Esophagus muscularis mucosa (tissue), 4 donors: Measurements from ENCODE around the gene AOAH. TPM values are rescaled to one million over a fixed set of nuclear protein-coding genes. Genes with fewer than 3 reads are reported as not detected.

Source experiments
- DNase-seq: peaks from one replicate; pipeline ENCODE4 v3.0.0-alpha.2; 2017; ENCODE audit errors: extremely low spot score
- H3K27ac ChIP-seq, 4 donors: fragments of 200-600 bp; sonication (generic); replicated peaks in 1 of 4; 1 replicate in 3 of 4; 2 replicates in 1 of 4; pipeline ENCODE4 v1.5.1; 2016 to 2019; ENCODE audit warnings: mild to moderate bottlenecking in 1 of 4
- H3K27me3 ChIP-seq, 4 donors: fragments of 200-600 bp; sonication (generic); one replicate each; pipeline versions ENCODE4 v1.5.1 to v1.6.0; 2016 to 2019
- H3K36me3 ChIP-seq, 4 donors: fragments of 200-600 bp; sonication (generic); one replicate each; pipeline ENCODE4 v1.5.1; 2016 to 2019
- H3K4me1 ChIP-seq, 4 donors: fragments of 200-600 bp; sonication (generic); one replicate each; pipeline ENCODE4 v1.5.1; 2016 to 2019
- H3K4me3 ChIP-seq, 4 donors: fragments of 200-600 bp; sonication (generic); 1 replicate in 2 of 4; 2 replicates in 2 of 4; pipeline ENCODE4 v1.5.1; 2016 to 2019; ENCODE audit warnings: mild to moderate bottlenecking in 4 of 4, moderate library complexity in 1 of 4
- H3K9me3 ChIP-seq, 4 donors: fragments of 200-600 bp; sonication (generic); 1 replicate in 3 of 4; 2 replicates in 1 of 4; pipeline ENCODE4 v1.5.1; 2016 to 2019
- EP300 ChIP-seq: sonication (generic); formaldehyde crosslinking; IDR thresholded peaks from one replicate; pipeline ENCODE4 v1.6.1; 2017; ENCODE audit warnings: antibody characterized with exemption
- POLR2A ChIP-seq: fragments of 450-650 bp; IDR thresholded peaks from one replicate; pipeline ENCODE4 v1.6.1; 2017; ENCODE audit warnings: antibody characterized with exemption, moderate library complexity, mild to moderate bottlenecking, low read depth
- POLR2AphosphoS5 ChIP-seq, 2 donors: sonication (generic); formaldehyde crosslinking; IDR thresholded peaks; one replicate each; pipeline ENCODE4 v1.6.1; 2017; ENCODE audit warnings: antibody characterized with exemption in 2 of 2
- WGBS: methylation state at CpG from one replicate; pipeline ENCODE4 v1.1.5; 2018; 5-methylcytosine and 5-hydroxymethylcytosine counted together
- intact Hi-C: fragments of 100-400 bp; cut with DNase I; formaldehyde crosslinking; loops from one replicate; pipeline ENCODE4 v1.15.1; 2023
- total RNA-seq, 4 donors: library from RNA; depleted of rRNA; stranded (reverse); fragments of >200 nt; gene quantifications; one replicate each; pipeline versions ENCODE4 v1.1.0 to v1.2.1, GENCODE V29; 2016
- TF ChIP-seq, protein P1 (sequence below), 3 experiments: fragments of 200-600 bp in 2 of 3; fragments of 450-650 bp in 1 of 3; sonication (generic) in 2 of 3; IDR thresholded peaks; one replicate each; pipeline ENCODE4 v1.5.1; 2017 to 2019; ENCODE audit warnings: antibody characterized with exemption in 3 of 3, mild to moderate bottlenecking in 2 of 3, moderate library complexity in 1 of 3

Gene AOAH
- total RNA-seq, 4 donors from 2014 or later = 2.0 to 16.1 (median 4.5) TPM

DNA sequence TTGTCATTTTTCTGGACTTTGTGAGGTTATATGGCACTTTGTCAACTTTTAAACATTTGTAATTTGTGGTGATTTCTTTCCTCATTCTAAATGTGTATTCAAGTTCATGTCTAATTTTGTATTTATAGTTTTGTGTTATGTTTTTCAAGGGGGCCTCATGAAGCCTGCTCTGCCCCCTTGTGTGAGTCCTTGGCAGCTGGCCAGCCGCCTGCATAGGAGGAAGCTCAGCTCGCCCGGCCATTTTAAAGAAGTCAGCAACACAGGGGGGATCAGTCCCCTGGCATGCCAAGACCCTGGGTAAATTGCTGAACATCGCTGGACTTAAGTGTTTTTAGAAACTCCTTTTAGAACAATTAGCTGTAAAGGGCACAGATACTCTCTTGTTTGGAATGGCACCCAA is 211.7 kb downstream of the AOAH start:
- TF ChIP-seq POLR2AphosphoS5 (IDR thresholded peaks at IDR 0.05) (no peak), POLR2A (no peak), EP300 (no peak)
- TF ChIP-seq, protein P1, sequence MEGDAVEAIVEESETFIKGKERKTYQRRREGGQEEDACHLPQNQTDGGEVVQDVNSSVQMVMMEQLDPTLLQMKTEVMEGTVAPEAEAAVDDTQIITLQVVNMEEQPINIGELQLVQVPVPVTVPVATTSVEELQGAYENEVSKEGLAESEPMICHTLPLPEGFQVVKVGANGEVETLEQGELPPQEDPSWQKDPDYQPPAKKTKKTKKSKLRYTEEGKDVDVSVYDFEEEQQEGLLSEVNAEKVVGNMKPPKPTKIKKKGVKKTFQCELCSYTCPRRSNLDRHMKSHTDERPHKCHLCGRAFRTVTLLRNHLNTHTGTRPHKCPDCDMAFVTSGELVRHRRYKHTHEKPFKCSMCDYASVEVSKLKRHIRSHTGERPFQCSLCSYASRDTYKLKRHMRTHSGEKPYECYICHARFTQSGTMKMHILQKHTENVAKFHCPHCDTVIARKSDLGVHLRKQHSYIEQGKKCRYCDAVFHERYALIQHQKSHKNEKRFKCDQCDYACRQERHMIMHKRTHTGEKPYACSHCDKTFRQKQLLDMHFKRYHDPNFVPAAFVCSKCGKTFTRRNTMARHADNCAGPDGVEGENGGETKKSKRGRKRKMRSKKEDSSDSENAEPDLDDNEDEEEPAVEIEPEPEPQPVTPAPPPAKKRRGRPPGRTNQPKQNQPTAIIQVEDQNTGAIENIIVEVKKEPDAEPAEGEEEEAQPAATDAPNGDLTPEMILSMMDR (IDR thresholded peaks at IDR 0.05) = no peak
- intact Hi-C loops = no loop called here
- Histone ChIP-seq H3K27me3 (no peaks in the 10 kb centered on the region), H3K27ac (no peak overlapping the region), H3K36me3 (no peaks in the 10 kb centered on the region), H3K9me3 (no peaks in the 10 kb centered on the region), H3K4me1 (peaks cover 0 to 3% (median 0%) of the 10 kb centered on the region in 4 donors), H3K4me3 (no peak overlapping the region)
- WGBS = 76% methylated on average over 4 of the region's 4 CpGs
- DNase-seq = no peak

DNA sequence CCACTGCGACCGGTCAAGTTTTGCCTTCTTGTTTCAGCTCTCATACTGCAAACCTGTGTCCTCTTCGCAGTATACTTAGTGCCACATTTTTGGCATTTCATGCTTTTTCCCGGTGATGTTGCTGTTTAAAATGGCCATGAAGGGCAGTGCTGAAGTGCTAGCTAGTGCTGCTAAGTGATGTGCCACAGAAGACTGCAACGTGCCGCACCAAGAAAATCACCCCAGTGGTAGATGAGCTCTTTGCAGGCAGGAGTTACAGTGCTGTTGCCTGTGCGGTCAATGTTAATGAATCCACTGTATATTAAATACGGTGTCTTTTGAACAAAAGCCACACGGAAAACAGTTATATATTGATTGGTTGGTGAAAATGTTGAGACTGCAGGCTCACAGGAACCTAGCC is 214.3 kb downstream of the AOAH start:
- intact Hi-C loops = no loop called here
- 89% methylated on average over 9 of the region's 9 CpGs for WGBS
- H3K27me3 ChIP-seq = no peaks in the 10 kb centered on the region

DNA sequence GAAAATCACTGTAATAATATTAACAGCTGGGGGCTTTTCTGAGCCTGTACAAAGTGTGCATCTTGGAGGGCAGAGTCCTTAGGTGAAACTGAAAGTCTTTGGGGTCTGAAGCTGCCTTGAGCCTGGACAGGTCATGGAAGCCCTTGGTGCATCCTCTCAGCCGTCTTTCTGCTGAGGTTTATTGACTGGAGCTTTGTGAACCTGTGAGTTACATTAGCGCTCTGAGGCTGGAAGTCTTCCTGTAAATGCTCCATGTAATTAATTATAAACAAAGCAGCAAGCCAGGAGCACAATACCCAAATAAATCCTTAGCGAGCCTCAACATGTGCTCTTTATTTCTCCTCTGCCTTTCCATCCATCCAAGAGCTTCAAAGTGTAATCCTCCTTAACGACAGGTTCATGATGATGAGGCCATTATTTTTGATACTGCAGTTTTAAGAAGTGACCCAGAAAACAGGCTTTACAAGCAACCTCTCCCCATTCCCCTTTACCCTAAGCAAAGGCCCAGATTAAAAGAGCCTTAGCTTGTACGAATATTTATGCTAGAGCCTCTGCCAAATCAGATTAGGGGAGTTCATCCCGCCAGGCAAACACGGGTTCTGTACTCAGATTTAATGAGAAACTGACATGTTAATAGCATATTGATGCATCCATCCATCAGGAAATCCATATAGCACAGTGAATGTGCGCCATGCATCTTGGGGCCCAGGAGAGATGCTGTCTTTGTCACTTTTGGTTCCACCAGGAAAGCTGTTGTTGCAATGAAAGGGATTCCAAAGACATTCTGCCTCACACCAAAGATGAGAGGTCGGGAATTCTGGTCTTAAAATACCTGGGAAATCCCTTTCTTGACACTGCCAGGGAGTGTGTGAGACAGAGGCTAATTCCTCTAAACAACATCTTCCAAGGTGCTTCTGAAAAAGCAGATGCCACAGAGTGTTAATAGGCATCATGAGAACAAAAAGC is 216.5 kb downstream of the AOAH start:
- Histone ChIP-seq H3K27me3 (no peaks in the 10 kb centered on the region), H3K9me3 (no peaks in the 10 kb centered on the region), H3K36me3 (no peaks in the 10 kb centered on the region), H3K4me1 (peaks cover 0 to 9% (median 0%) of the 10 kb centered on the region in 4 donors), H3K27ac (no peak overlapping the region), H3K4me3 (no peak overlapping the region)
- peak; percentile 91 for DNase-seq
- intact Hi-C loops = no loop called here
- no peak for TF ChIP-seq EP300
- TF ChIP-seq POLR2A = no peak
- TF ChIP-seq POLR2AphosphoS5 (IDR thresholded peaks at IDR 0.05) = no peak
- TF ChIP-seq, protein P1 (IDR thresholded peaks at IDR 0.05) = no peak
- 54% methylated on average over 9 of the region's 9 CpGs for WGBS

More for the DNA sequence above, 214.3 kb downstream of the AOAH start:
- Histone ChIP-seq H3K36me3 (no peaks in the 10 kb centered on the region), H3K4me3 (no peak overlapping the region), H3K9me3 (no peaks in the 10 kb centered on the region), H3K4me1 (peaks cover 0 to 9% (median 0%) of the 10 kb centered on the region in 4 donors), H3K27ac (no peak overlapping the region)
- no peak for DNase-seq
- TF ChIP-seq EP300 (no peak), POLR2A (no peak), POLR2AphosphoS5 (IDR thresholded peaks at IDR 0.05) (no peak)
- TF ChIP-seq, protein P1 (IDR thresholded peaks at IDR 0.05) = no peak

DNA sequence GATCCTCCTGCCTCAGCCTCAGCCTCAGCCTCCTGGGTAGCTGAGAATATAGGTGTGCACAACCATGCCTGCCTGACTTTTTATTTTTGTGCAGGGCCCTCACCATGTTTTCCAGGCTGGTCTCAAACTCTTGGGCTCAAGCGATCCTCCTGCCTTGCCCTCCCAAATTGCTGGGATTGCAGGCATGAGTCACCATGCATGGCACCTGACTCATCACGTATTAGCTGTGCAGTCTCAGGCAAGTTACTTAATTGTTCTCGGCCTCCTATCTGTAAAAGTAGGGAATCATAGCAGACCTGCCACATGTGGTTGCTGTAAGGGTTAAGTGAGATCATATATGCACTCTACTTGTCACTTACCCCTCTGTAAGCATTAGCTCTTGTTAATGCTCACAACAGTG is 217.5 kb downstream of the AOAH start:
- Histone ChIP-seq H3K27me3 (no peaks in the 10 kb centered on the region), H3K27ac (no peak overlapping the region), H3K36me3 (no peaks in the 10 kb centered on the region), H3K4me1 (peaks cover 0 to 9% (median 0%) of the 10 kb centered on the region in 4 donors), H3K9me3 (no peaks in the 10 kb centered on the region), H3K4me3 (no peak overlapping the region)
- DNase-seq = peak; percentile 72
- 91% methylated on average over 3 of the region's 3 CpGs for WGBS
- TF ChIP-seq EP300 (no peak), POLR2AphosphoS5 (IDR thresholded peaks at IDR 0.05) (no peak), POLR2A (no peak)
- TF ChIP-seq, protein P1 (IDR thresholded peaks at IDR 0.05) = no peak
- intact Hi-C loops = no loop called here
